CD14-positive monocyte (primary cell): Measurements from ENCODE around the gene MTCH1. TPM values are rescaled to one million over a fixed set of nuclear protein-coding genes. Genes with fewer than 3 reads are reported as not detected.

ENCODE experiments used
- DNase-seq, 3 donors: peaks; one replicate each; pipeline ENCODE4 v3.0.0-alpha.2; 2011 to 2022
- H2AFZ ChIP-seq: 2 replicates; pipeline ENCODE4 v1.6.0; 2012; ENCODE audit warnings: mild to moderate bottlenecking, low read depth, low read length, inconsistent platforms; ENCODE audit not compliant: insufficient read depth, poor library complexity, severe bottlenecking
- H3K27ac ChIP-seq, 2 donors: 1 replicate in 1 of 2; 2 replicates in 1 of 2; pipeline ENCODE4 v1.5.1; 2012 to 2013; ENCODE audit warnings: low read length in 2 of 2, control low read depth in 1 of 2, inconsistent platforms in 1 of 2, low read depth in 1 of 2, mild to moderate bottlenecking in 1 of 2
- H3K27me3 ChIP-seq, 2 donors: one replicate each; pipeline versions ENCODE4 v1.6.0 to v1.6.1; 2011 to 2013; ENCODE audit warnings: low read length in 2 of 2; ENCODE audit not compliant: control insufficient read depth in 2 of 2, insufficient read depth in 2 of 2
- H3K36me3 ChIP-seq, 2 donors: replicated peaks in 1 of 2; 1 replicate in 1 of 2; 2 replicates in 1 of 2; pipeline versions ENCODE4 v1.5.1 to v1.6.1; 2012 to 2013; ENCODE audit warnings: low read length in 2 of 2, control low read depth in 1 of 2, inconsistent platforms in 1 of 2, mild to moderate bottlenecking in 1 of 2; ENCODE audit not compliant: insufficient read depth in 2 of 2, control insufficient read depth in 1 of 2
- H3K4me1 ChIP-seq, 2 donors: 1 replicate in 1 of 2; 2 replicates in 1 of 2; pipeline versions ENCODE4 v1.5.1 to v1.6.1; 2012 to 2013; ENCODE audit warnings: low read length in 2 of 2, control low read depth in 1 of 2, inconsistent platforms in 1 of 2, mild to moderate bottlenecking in 1 of 2, moderate library complexity in 1 of 2; ENCODE audit not compliant: insufficient read depth in 2 of 2, control insufficient read depth in 1 of 2
- H3K4me2 ChIP-seq: replicated peaks from 2 replicates; pipeline ENCODE3; 2012; ENCODE audit warnings: low read length, moderate library complexity, mild to moderate bottlenecking; ENCODE audit not compliant: poor library complexity, severe bottlenecking; ENCODE audit errors: extremely low read depth
- H3K4me3 ChIP-seq, 3 experiments: fragments of 200-600 bp in 1 of 3; sonication (generic) in 1 of 3; replicated peaks in 1 of 3; 1 replicate in 2 of 3; 2 replicates in 1 of 3; pipeline ENCODE4 v1.5.1; 2011 to 2013; ENCODE audit warnings: low read length in 3 of 3, mild to moderate bottlenecking in 3 of 3, control low read depth in 2 of 3, low read depth in 2 of 3, inconsistent platforms in 1 of 3, moderate library complexity in 1 of 3
- H3K79me2 ChIP-seq: 2 replicates; pipeline ENCODE4 v1.6.0; 2012; ENCODE audit warnings: mild to moderate bottlenecking, control low read depth, inconsistent platforms, low read length, moderate library complexity; ENCODE audit not compliant: insufficient read depth
- H3K9ac ChIP-seq: 2 replicates; pipeline ENCODE4 v1.6.0; 2017; ENCODE audit warnings: low read length, mild to moderate bottlenecking; ENCODE audit not compliant: insufficient read depth, poor library complexity, severe bottlenecking
- H3K9me3 ChIP-seq, 2 donors: replicated peaks in 1 of 2; 1 replicate in 1 of 2; 2 replicates in 1 of 2; pipeline versions ENCODE4 v1.5.1 to v1.6.1; 2012 to 2013; ENCODE audit warnings: low read length in 2 of 2, control low read depth in 1 of 2; ENCODE audit not compliant: control insufficient read depth in 1 of 2, insufficient read depth in 1 of 2
- H4K20me1 ChIP-seq: 2 replicates; pipeline ENCODE4 v1.6.0; 2012; ENCODE audit warnings: mild to moderate bottlenecking, low read length, control low read depth, moderate library complexity; ENCODE audit not compliant: insufficient read depth
- H3K27ac Mint-ChIP-seq, 7 donors: one replicate each; pipeline ENCODE4 v1.8.0; 2020; ENCODE audit warnings: mild to moderate bottlenecking in 7 of 7, mixed read lengths in 7 of 7, moderate library complexity in 6 of 7, inconsistent platforms in 2 of 7
- H3K27me3 Mint-ChIP-seq, 3 donors: one replicate each; pipeline ENCODE4 v1.8.0; 2021 to 2022; ENCODE audit warnings: low read depth in 3 of 3, mild to moderate bottlenecking in 3 of 3, mixed read lengths in 3 of 3, moderate library complexity in 3 of 3, inconsistent platforms in 1 of 3
- H3K36me3 Mint-ChIP-seq, 2 donors: one replicate each; pipeline ENCODE4 v1.8.0; 2020; ENCODE audit warnings: mixed read lengths in 2 of 2, inconsistent platforms in 1 of 2, mild to moderate bottlenecking in 1 of 2
- H3K4me1 Mint-ChIP-seq: one replicate; pipeline ENCODE4 v1.8.0; 2020; ENCODE audit warnings: mild to moderate bottlenecking, mixed read lengths
- H3K4me3 Mint-ChIP-seq, 2 donors: one replicate each; pipeline ENCODE4 v1.8.0; 2020; ENCODE audit warnings: mild to moderate bottlenecking in 2 of 2, mixed read lengths in 2 of 2, moderate library complexity in 1 of 2
- H3K9me3 Mint-ChIP-seq, 7 donors: one replicate each; pipeline ENCODE4 v1.8.0; 2020 to 2022; ENCODE audit warnings: mixed read lengths in 7 of 7, mild to moderate bottlenecking in 6 of 7, moderate library complexity in 6 of 7, inconsistent platforms in 2 of 7
- CTCF ChIP-seq: fragments of 200-600 bp; IDR thresholded peaks from one replicate; pipeline ENCODE4 v1.8.0; 2022; ENCODE audit warnings: antibody characterized with exemption, mild to moderate bottlenecking
- WGBS: methylation state at CpG from one replicate; pipeline ENCODE4 v1.1.5; 2013; ENCODE audit warnings: missing lambda C conversion rate; ENCODE audit not compliant: insufficient coverage; 5-methylcytosine and 5-hydroxymethylcytosine counted together
- intact Hi-C, 2 donors: fragments of 100-400 bp; cut with micrococcal nuclease; formaldehyde crosslinking; loops; one replicate each; pipeline versions ENCODE4 v1.15.0 to v1.15.1; 2023
- polyA plus RNA-seq, 3 donors: library from polyadenylated mRNA; depleted of rRNA in 1 of 3; unstranded in 2 of 3; stranded (reverse) in 1 of 3; fragments of 300-500 nt in 2 of 3; fragments of >200 nt in 1 of 3; fragmentation: Illumina TruSeq in 2 of 3; gene quantifications; 1 replicate in 2 of 3; 2 replicates in 1 of 3; pipeline ENCODE4 v1.2.3, GENCODE V29; 2012 to 2021

Gene MTCH1
- polyA plus RNA-seq, 3 donors = 111 to 118 (median 111) TPM

- intact Hi-C loops = no loop called here
- Histone ChIP-seq H3K4me1 (peaks cover 7 to 12% of the 10 kb centered on the region in 2 donors), H3K4me2 (no peak within 1 kb of the TSS), H3K9ac (no peak within 1 kb of the TSS), H3K79me2 (no peaks in the 10 kb centered on the region), H3K9me3 (no peaks in the 10 kb centered on the region), H3K27ac (no peak within 1 kb of the TSS), H3K36me3 (no peaks in the 10 kb centered on the region), H3K27me3 (peaks cover 11 to 48% of the 10 kb centered on the region in 2 donors), H4K20me1 (no peaks in the 10 kb centered on the region), H2AFZ (peak within 1 kb of the TSS; percentile 37), H3K4me3 (no peak within 1 kb of the TSS)
- 5% methylated on average over 7 of the region's 14 CpGs for WGBS
- peak within 1 kb of the TSS; percentile 14 to 58 for H3K4me3 Mint-ChIP-seq
- no peaks in the 10 kb centered on the region for H3K36me3 Mint-ChIP-seq
- TF ChIP-seq CTCF = no peak
- DNase-seq = no peak
- peaks cover 46 to 48% (median 47%) of the 10 kb centered on the region in 3 donors for H3K27me3 Mint-ChIP-seq
- no peak within 1 kb of the TSS for H3K27ac Mint-ChIP-seq
- H3K4me1 Mint-ChIP-seq = peaks cover 13% of the 10 kb centered on the region
- peaks cover 0 to 5% (median 0%) of the 10 kb centered on the region in 7 donors for H3K9me3 Mint-ChIP-seq
Observed at GRCh38 chr6:36954262-36954931, 31.6 kb downstream of the MTCH1 start, which contains the start of gene PI16. TSS of gene PI16 (plus strand) at chr6:36954738. CDS start at chr6:36954761, 23 bp downstream.

GRCh38 chr6:36953931-36954261, 32.1 kb downstream of the MTCH1 start:
- Histone ChIP-seq H3K9ac (no peak overlapping the region), H3K4me3 (no peak overlapping the region), H3K4me2 (no peak overlapping the region), H3K27ac (no peak overlapping the region), H4K20me1 (no peaks in the 10 kb centered on the region), H3K79me2 (no peaks in the 10 kb centered on the region), H3K9me3 (no peaks in the 10 kb centered on the region), H3K27me3 (peaks cover 11 to 51% of the 10 kb centered on the region in 2 donors), H3K4me1 (peaks cover 7 to 12% of the 10 kb centered on the region in 2 donors), H2AFZ (no peak overlapping the region), H3K36me3 (no peaks in the 10 kb centered on the region)
- 80% methylated on average over 1 of the region's 1 CpG for WGBS
- no peaks in the 10 kb centered on the region for H3K36me3 Mint-ChIP-seq
- intact Hi-C loops = no loop called here
- H3K4me1 Mint-ChIP-seq = peaks cover 13% of the 10 kb centered on the region
- DNase-seq = no peak
- H3K4me3 Mint-ChIP-seq = no peak overlapping the region
- peaks cover 48 to 52% (median 49%) of the 10 kb centered on the region in 3 donors for H3K27me3 Mint-ChIP-seq
- no peak overlapping the region for H3K27ac Mint-ChIP-seq
- no peak for TF ChIP-seq CTCF
- H3K9me3 Mint-ChIP-seq = peaks cover 0 to 5% (median 0%) of the 10 kb centered on the region in 7 donors
